Measurements from ENCODE around the gene EFTUD2.

- TF ChIP-seq CTCF (IDR thresholded peaks at IDR 0.05) (no peak), POLR2A (IDR thresholded peaks at IDR 0.05) (no peak)
These were observed 11.2 kb upstream of the EFTUD2 start for GRCh38 chr17:44910231-44911106.

Measured in body of pancreas (tissue), 4 donors.